GM23338 (cell line): ENCODE measurements around the gene ZNF850. TPM values are rescaled to one million over a fixed set of nuclear protein-coding genes. Genes with fewer than 3 reads are reported as not detected.

Source experiments
- ATAC-seq: fragments of 200-7000 bp; cut with Tn5 transposase; 3 replicates; pipeline ENCODE4 v1.9.1; 2020
- DNase-seq: peaks from one replicate; pipeline ENCODE4 v3.0.0-alpha.2; 2015; ENCODE audit warnings: low spot score
- H2AFZ ChIP-seq: fragments of 200-600 bp; sonication (generic); 2 replicates; pipeline ENCODE4 v1.8.0; 2016; ENCODE audit warnings: antibody characterized with exemption, mild to moderate bottlenecking, moderate library complexity
- H3F3A ChIP-seq: fragments of 200-600 bp; sonication (generic); replicated peaks from 2 replicates; pipeline ENCODE4 v1.8.0; 2017; ENCODE audit warnings: antibody characterized with exemption, mixed run types, low read depth
- H3K27ac ChIP-seq: fragments of 200-600 bp; sonication (generic); 2 replicates; pipeline ENCODE4 v1.6.1; 2016; ENCODE audit warnings: low read depth
- H3K27me3 ChIP-seq: fragments of 200-600 bp; sonication (generic); 2 replicates; pipeline ENCODE4 v1.8.0; 2016; ENCODE audit warnings: mild to moderate bottlenecking, mixed run types, moderate library complexity; ENCODE audit not compliant: insufficient read depth
- H3K36me3 ChIP-seq: fragments of 200-600 bp; sonication (generic); 2 replicates; pipeline ENCODE4 v1.8.0; 2016; ENCODE audit warnings: mild to moderate bottlenecking; ENCODE audit not compliant: insufficient read depth
- H3K4me1 ChIP-seq: fragments of 200-600 bp; sonication (generic); 2 replicates; pipeline ENCODE4 v1.8.0; 2016; ENCODE audit warnings: mild to moderate bottlenecking, moderate library complexity; ENCODE audit not compliant: insufficient read depth
- H3K4me2 ChIP-seq: fragments of 200-600 bp; sonication (generic); 2 replicates; pipeline ENCODE4 v1.7.1; 2017; ENCODE audit warnings: mixed run types
- H3K4me3 ChIP-seq: fragments of 200-600 bp; sonication (generic); 2 replicates; pipeline ENCODE4 v1.6.1; 2016; ENCODE audit warnings: mixed run types
- H3K79me2 ChIP-seq: fragments of 200-600 bp; sonication (generic); replicated peaks from 2 replicates; pipeline ENCODE4 v1.8.0; 2017; ENCODE audit warnings: mild to moderate bottlenecking; ENCODE audit not compliant: insufficient read depth
- H3K9me2 ChIP-seq: fragments of 200-600 bp; sonication (generic); 2 replicates; pipeline ENCODE4 v1.8.0; 2017; ENCODE audit not compliant: insufficient read depth
- H4K20me1 ChIP-seq: fragments of 200-600 bp; sonication (generic); replicated peaks from 2 replicates; pipeline ENCODE4 v1.8.0; 2017; ENCODE audit warnings: mild to moderate bottlenecking; ENCODE audit not compliant: insufficient read depth
- H3K27ac Mint-ChIP-seq: 2 replicates; pipeline ENCODE4 v1.8.0; 2020; ENCODE audit warnings: inconsistent platforms, mild to moderate bottlenecking, moderate library complexity, mixed read lengths
- H3K27me3 Mint-ChIP-seq: 3 replicates; pipeline ENCODE4 v1.8.0; 2022; ENCODE audit warnings: low read depth, mild to moderate bottlenecking, moderate library complexity, mixed read lengths, inconsistent platforms; ENCODE audit not compliant: insufficient read depth, poor library complexity
- H3K36me3 Mint-ChIP-seq: 3 replicates; pipeline ENCODE4 v1.8.0; 2021; ENCODE audit warnings: low read depth, mild to moderate bottlenecking, inconsistent platforms, moderate library complexity, mixed read lengths
- H3K4me1 Mint-ChIP-seq: 3 replicates; pipeline ENCODE4 v1.8.0; 2020; ENCODE audit warnings: mild to moderate bottlenecking, inconsistent platforms, mixed read lengths
- H3K4me3 Mint-ChIP-seq: 3 replicates; pipeline ENCODE4 v1.8.0; 2021; ENCODE audit warnings: moderate library complexity, mild to moderate bottlenecking, inconsistent platforms, mixed read lengths
- H3K9me3 Mint-ChIP-seq: 3 replicates; pipeline ENCODE4 v1.8.0; 2020; ENCODE audit warnings: moderate library complexity, mild to moderate bottlenecking, inconsistent platforms, mixed read lengths
- CREB1 ChIP-seq: fragments of 250-450 bp; sonication (Bioruptor Pico); IDR thresholded peaks from 2 replicates; pipeline ENCODE4 v1.5.0; 2020; ENCODE audit warnings: low read depth, mild to moderate bottlenecking, moderate library complexity
- CTCF ChIP-seq, 2 experiments: fragments of 200-600 bp in 1 of 2; sonication (generic) in 1 of 2; conservative IDR thresholded peaks; 2 replicates each; pipeline versions ENCODE4 v1.5.1 to v1.6.1; 2016 to 2017; ENCODE audit warnings: antibody characterized with exemption in 2 of 2, low read depth in 2 of 2, mild to moderate bottlenecking in 2 of 2, moderate library complexity in 1 of 2
- ETS1 ChIP-seq: IDR thresholded peaks from 2 replicates; pipeline ENCODE4 v1.6.1; 2016; ENCODE audit warnings: antibody characterized with exemption
- EZH2 ChIP-seq: fragments of 200-600 bp; sonication (generic); IDR thresholded peaks from one replicate; pipeline ENCODE4 v1.8.0; 2017; ENCODE audit warnings: antibody characterized with exemption, mild to moderate bottlenecking, low read depth; ENCODE audit not compliant: unreplicated experiment
- EZH2phosphoT487 ChIP-seq: fragments of 200-600 bp; sonication (generic); IDR thresholded peaks from one replicate; pipeline ENCODE4 v1.8.1; 2018; ENCODE audit warnings: antibody characterized with exemption; ENCODE audit not compliant: unreplicated experiment
- JUNB ChIP-seq: IDR thresholded peaks from one replicate; pipeline ENCODE4 v1.6.1; 2016; ENCODE audit warnings: antibody characterized with exemption; ENCODE audit not compliant: unreplicated experiment
- NANOG ChIP-seq: IDR thresholded peaks from 2 replicates; pipeline ENCODE4 v1.6.1; 2016; ENCODE audit warnings: antibody characterized with exemption, borderline replicate concordance
- POLR2AphosphoS5 ChIP-seq: IDR thresholded peaks from 2 replicates; pipeline ENCODE4 v1.6.1; 2016; ENCODE audit warnings: antibody characterized with exemption, low read depth
- REST ChIP-seq: IDR thresholded peaks from one replicate; pipeline ENCODE4 v1.6.1; 2018; ENCODE audit warnings: antibody characterized with exemption; ENCODE audit not compliant: unreplicated experiment
- STAT1 ChIP-seq: IDR thresholded peaks from one replicate; pipeline ENCODE4 v1.6.1; 2016; ENCODE audit warnings: antibody characterized with exemption; ENCODE audit not compliant: unreplicated experiment
- ZNF114 ChIP-seq: fragments of 250-450 bp; sonication (Bioruptor Pico); IDR thresholded peaks from 2 replicates; pipeline ENCODE4 v1.5.0; 2020; ENCODE audit warnings: mild to moderate bottlenecking, moderate library complexity
- ZNF331 ChIP-seq: fragments of 250-450 bp; sonication (Bioruptor Pico); IDR thresholded peaks from 2 replicates; pipeline ENCODE4 v1.5.0; 2020; ENCODE audit warnings: low read depth, mild to moderate bottlenecking, moderate library complexity
- ZNF462 ChIP-seq: fragments of 250-450 bp; sonication (Bioruptor Pico); IDR thresholded peaks from 2 replicates; pipeline ENCODE4 v1.5.0; 2020; ENCODE audit warnings: mild to moderate bottlenecking, moderate library complexity
- polyA plus RNA-seq: library from polyadenylated mRNA; unstranded; fragments of >200 nt; fragmentation: Nextera tagmentation; extraction: Ambion mirVana; gene quantifications from 2 replicates; pipeline ENCODE4 v1.2.1, GENCODE V29; 2016
- total RNA-seq: library from RNA; depleted of rRNA; stranded (reverse); fragments of >200 nt; shearing (Covaris generic); gene quantifications from 2 replicates; pipeline ENCODE4 v1.2.3, GENCODE V29; 2014

The ZNF850 gene
- total and polyA plus RNA-seq, 2 experiments from 2014 or later = 7.7 to 41.1 TPM

GRCh38 chr19:36687214-36688056 lies 85.2 kb downstream of the ZNF850 start, which contains the start of gene ZNF567:
TSS of gene ZNF567 (plus strand) at chr19:36687612. CDS start at chr19:36694868, 7,256 bp downstream.
- ATAC-seq (peak; percentile 94), DNase-seq (peak; percentile 100)
- Histone ChIP-seq H3K4me2 (peak within 1 kb of the TSS; percentile 97), H3K27me3 (no peaks in the 10 kb centered on the region), H3K27ac (peak within 1 kb of the TSS; percentile 78), H3K9me2 (peaks cover 9% of the 10 kb centered on the region; the same call in 1 of the 2 replicates), H3K4me1 (peaks cover 8% of the 10 kb centered on the region; the same call in 1 of the 2 replicates), H2AFZ (peak within 1 kb of the TSS; percentile 99), H3K36me3 (peaks cover 25% of the 10 kb centered on the region), H3F3A (no peaks in the 10 kb centered on the region; the same call in 1 of the 2 replicates), H3K79me2 (peaks cover 49% of the 10 kb centered on the region), H4K20me1 (peaks cover 17% of the 10 kb centered on the region; the same call in 1 of the 2 replicates), H3K4me3 (peak within 1 kb of the TSS; percentile 97)
- peaks cover 56% of the 10 kb centered on the region for H3K36me3 Mint-ChIP-seq
- H3K27me3 Mint-ChIP-seq = peaks cover 13% of the 10 kb centered on the region
- peaks cover 12% of the 10 kb centered on the region for H3K4me1 Mint-ChIP-seq
- peaks cover 47% of the 10 kb centered on the region for H3K9me3 Mint-ChIP-seq
- peak within 1 kb of the TSS; percentile 94 for H3K4me3 Mint-ChIP-seq
- H3K27ac Mint-ChIP-seq = peak within 1 kb of the TSS; percentile 97
- TF ChIP-seq NANOG (no peak), ZNF462 (CRISPR knock-in tag) (no peak), CREB1 (CRISPR knock-in tag) (0 out of 2 replicates have a peak, but pooled peaks have one; percentile 29), ETS1 (peak; percentile 93), EZH2 (no peak), CTCF (conservative IDR thresholded peaks at IDR 0.05; ENCODE audit: low read depth in 2 of 2) (no peak), ZNF114 (no peak), REST (no peak), ZNF331 (CRISPR knock-in tag) (no peak), EZH2phosphoT487 (no peak), POLR2AphosphoS5 (peak; percentile 99), STAT1 (no peak), JUNB (no peak)
